ENCODE data around the gene CFAP61.

CFAP61 gene

GRCh38 chr20:20321917-20322316, 269.6 kb downstream of the CFAP61 start:
- Histone ChIP-seq H3K27ac (ENCODE audit: low read depth, low read length) (no peak overlapping the region), H3K36me3 (ENCODE audit: insufficient read depth, low read length) (no peaks in the 10 kb centered on the region)

GRCh38 chr20:20322912-20323311, 270.6 kb downstream of the CFAP61 start:
- H3K36me3 ChIP-seq (ENCODE audit: insufficient read depth, low read length): no peaks in the 10 kb centered on the region
- no peak overlapping the region for H3K4me3 ChIP-seq (ENCODE audit: low read depth, low read length)
- H3K27me3 ChIP-seq (ENCODE audit: insufficient read depth, low read length): no peaks in the 10 kb centered on the region; the same call in none of the 2 replicates
- H2AFZ ChIP-seq (ENCODE audit: low read length, unreplicated experiment): no peak overlapping the region
- H3K27ac ChIP-seq (ENCODE audit: low read depth, low read length): no peak overlapping the region
- H3K4me1 ChIP-seq (ENCODE audit: control insufficient read depth, insufficient read depth, low read length, unreplicated experiment): no peaks in the 10 kb centered on the region
- no peaks in the 10 kb centered on the region for H3K79me2 ChIP-seq (ENCODE audit: control insufficient read depth, insufficient read depth, low read length, unreplicated experiment)

More at GRCh38 chr20:20321917-20322316, 269.6 kb downstream of the CFAP61 start:
- Histone ChIP-seq H3K79me2 (ENCODE audit: control insufficient read depth, insufficient read depth, low read length, unreplicated experiment) (no peaks in the 10 kb centered on the region), H2AFZ (ENCODE audit: low read length, unreplicated experiment) (no peak overlapping the region), H3K4me1 (ENCODE audit: control insufficient read depth, insufficient read depth, low read length, unreplicated experiment) (no peaks in the 10 kb centered on the region), H3K4me3 (ENCODE audit: low read depth, low read length) (no peak overlapping the region), H3K27me3 (ENCODE audit: insufficient read depth, low read length) (no peaks in the 10 kb centered on the region; the same call in none of the 2 replicates)

GRCh38 chr20:20327746-20328145, 275.4 kb downstream of the CFAP61 start:
- Histone ChIP-seq H3K27ac (ENCODE audit: low read depth, low read length) (no peak overlapping the region), H2AFZ (ENCODE audit: low read length, unreplicated experiment) (no peak overlapping the region), H3K36me3 (ENCODE audit: insufficient read depth, low read length) (no peaks in the 10 kb centered on the region)

GRCh38 chr20:20329564-20329963, 277.2 kb downstream of the CFAP61 start:
- Histone ChIP-seq H3K27me3 (ENCODE audit: insufficient read depth, low read length) (peaks cover 11% of the 10 kb centered on the region), H3K79me2 (ENCODE audit: control insufficient read depth, insufficient read depth, low read length, unreplicated experiment) (no peaks in the 10 kb centered on the region), H3K4me3 (ENCODE audit: low read depth, low read length) (no peak overlapping the region), H3K27ac (ENCODE audit: low read depth, low read length) (no peak overlapping the region), H2AFZ (ENCODE audit: low read length, unreplicated experiment) (no peak overlapping the region), H3K4me1 (ENCODE audit: control insufficient read depth, insufficient read depth, low read length, unreplicated experiment) (no peaks in the 10 kb centered on the region), H3K36me3 (ENCODE audit: insufficient read depth, low read length) (no peaks in the 10 kb centered on the region)

More at GRCh38 chr20:20327746-20328145, 275.4 kb downstream of the CFAP61 start:
- peaks cover 8% of the 10 kb centered on the region for H3K27me3 ChIP-seq (ENCODE audit: insufficient read depth, low read length)
- H3K4me3 ChIP-seq (ENCODE audit: low read depth, low read length): no peak overlapping the region
- no peaks in the 10 kb centered on the region for H3K4me1 ChIP-seq (ENCODE audit: control insufficient read depth, insufficient read depth, low read length, unreplicated experiment)
- no peaks in the 10 kb centered on the region for H3K79me2 ChIP-seq (ENCODE audit: control insufficient read depth, insufficient read depth, low read length, unreplicated experiment)

- peaks cover 19% of the 10 kb centered on the region for H3K27me3 ChIP-seq (ENCODE audit: insufficient read depth, low read length)
- no peak overlapping the region for H2AFZ ChIP-seq (ENCODE audit: low read length, unreplicated experiment)
- H3K27ac ChIP-seq (ENCODE audit: low read depth, low read length): no peak overlapping the region
- no peaks in the 10 kb centered on the region for H3K36me3 ChIP-seq (ENCODE audit: insufficient read depth, low read length)
- no peak overlapping the region for H3K4me3 ChIP-seq (ENCODE audit: low read depth, low read length)
- H3K79me2 ChIP-seq (ENCODE audit: control insufficient read depth, insufficient read depth, low read length, unreplicated experiment): no peaks in the 10 kb centered on the region
- no peaks in the 10 kb centered on the region for H3K4me1 ChIP-seq (ENCODE audit: control insufficient read depth, insufficient read depth, low read length, unreplicated experiment)
These were observed 278.8 kb downstream of the CFAP61 start for GRCh38 chr20:20331156-20331555.

GRCh38 chr20:20331817-20332216, 279.5 kb downstream of the CFAP61 start:
- Histone ChIP-seq H3K79me2 (ENCODE audit: control insufficient read depth, insufficient read depth, low read length, unreplicated experiment) (no peaks in the 10 kb centered on the region), H2AFZ (ENCODE audit: low read length, unreplicated experiment) (no peak overlapping the region), H3K4me1 (ENCODE audit: control insufficient read depth, insufficient read depth, low read length, unreplicated experiment) (no peaks in the 10 kb centered on the region), H3K4me3 (ENCODE audit: low read depth, low read length) (no peak overlapping the region), H3K36me3 (ENCODE audit: insufficient read depth, low read length) (no peaks in the 10 kb centered on the region), H3K27ac (ENCODE audit: low read depth, low read length) (no peak overlapping the region), H3K27me3 (ENCODE audit: insufficient read depth, low read length) (peaks cover 19% of the 10 kb centered on the region)

- H3K36me3 ChIP-seq (ENCODE audit: insufficient read depth, low read length): no peaks in the 10 kb centered on the region
- H3K4me1 ChIP-seq (ENCODE audit: control insufficient read depth, insufficient read depth, low read length, unreplicated experiment): no peaks in the 10 kb centered on the region
- no peak overlapping the region for H3K4me3 ChIP-seq (ENCODE audit: low read depth, low read length)
- H3K79me2 ChIP-seq (ENCODE audit: control insufficient read depth, insufficient read depth, low read length, unreplicated experiment): no peaks in the 10 kb centered on the region
- no peak overlapping the region for H3K27ac ChIP-seq (ENCODE audit: low read depth, low read length)
- H3K27me3 ChIP-seq (ENCODE audit: insufficient read depth, low read length): peaks cover 19% of the 10 kb centered on the region
- no peak overlapping the region for H2AFZ ChIP-seq (ENCODE audit: low read length, unreplicated experiment)
These were observed 281.5 kb downstream of the CFAP61 start for GRCh38 chr20:20333866-20334265.

GRCh38 chr20:20334489-20334888, 282.2 kb downstream of the CFAP61 start:
- H2AFZ ChIP-seq (ENCODE audit: low read length, unreplicated experiment): no peak overlapping the region
- H3K4me1 ChIP-seq (ENCODE audit: control insufficient read depth, insufficient read depth, low read length, unreplicated experiment): no peaks in the 10 kb centered on the region
- H3K79me2 ChIP-seq (ENCODE audit: control insufficient read depth, insufficient read depth, low read length, unreplicated experiment): no peaks in the 10 kb centered on the region
- no peak overlapping the region for H3K27ac ChIP-seq (ENCODE audit: low read depth, low read length)
- H3K36me3 ChIP-seq (ENCODE audit: insufficient read depth, low read length): no peaks in the 10 kb centered on the region
- H3K4me3 ChIP-seq (ENCODE audit: low read depth, low read length): no peak overlapping the region
- peaks cover 19% of the 10 kb centered on the region for H3K27me3 ChIP-seq (ENCODE audit: insufficient read depth, low read length)

GRCh38 chr20:20338133-20338730, 285.9 kb downstream of the CFAP61 start:
- Histone ChIP-seq H3K27me3 (ENCODE audit: insufficient read depth, low read length) (peaks cover 22% of the 10 kb centered on the region), H3K4me1 (ENCODE audit: control insufficient read depth, insufficient read depth, low read length, unreplicated experiment) (no peaks in the 10 kb centered on the region), H3K79me2 (ENCODE audit: control insufficient read depth, insufficient read depth, low read length, unreplicated experiment) (no peaks in the 10 kb centered on the region), H2AFZ (ENCODE audit: low read length, unreplicated experiment) (no peak overlapping the region), H3K36me3 (ENCODE audit: insufficient read depth, low read length) (no peaks in the 10 kb centered on the region), H3K27ac (ENCODE audit: low read depth, low read length) (no peak overlapping the region), H3K4me3 (ENCODE audit: low read depth, low read length) (no peak overlapping the region)

- Histone ChIP-seq H2AFZ (ENCODE audit: low read length, unreplicated experiment) (no peak overlapping the region), H3K36me3 (ENCODE audit: insufficient read depth, low read length) (no peaks in the 10 kb centered on the region), H3K4me1 (ENCODE audit: control insufficient read depth, insufficient read depth, low read length, unreplicated experiment) (no peaks in the 10 kb centered on the region), H3K27ac (ENCODE audit: low read depth, low read length) (no peak overlapping the region), H3K27me3 (ENCODE audit: insufficient read depth, low read length) (peaks cover 17% of the 10 kb centered on the region), H3K79me2 (ENCODE audit: control insufficient read depth, insufficient read depth, low read length, unreplicated experiment) (no peaks in the 10 kb centered on the region), H3K4me3 (ENCODE audit: low read depth, low read length) (no peak overlapping the region)
These were observed 288.1 kb downstream of the CFAP61 start for GRCh38 chr20:20340443-20340842.

- H3K79me2 ChIP-seq (ENCODE audit: control insufficient read depth, insufficient read depth, low read length, unreplicated experiment): no peaks in the 10 kb centered on the region
- H3K27ac ChIP-seq (ENCODE audit: low read depth, low read length): no peak overlapping the region
- no peak overlapping the region for H3K4me3 ChIP-seq (ENCODE audit: low read depth, low read length)
- no peak overlapping the region for H2AFZ ChIP-seq (ENCODE audit: low read length, unreplicated experiment)
- H3K36me3 ChIP-seq (ENCODE audit: insufficient read depth, low read length): no peaks in the 10 kb centered on the region
- H3K4me1 ChIP-seq (ENCODE audit: control insufficient read depth, insufficient read depth, low read length, unreplicated experiment): no peaks in the 10 kb centered on the region
- peaks cover 10% of the 10 kb centered on the region for H3K27me3 ChIP-seq (ENCODE audit: insufficient read depth, low read length)
These were observed 289.0 kb downstream of the CFAP61 start for GRCh38 chr20:20341371-20341770.

All from ACC112 (cell line).